ENCODE results near the gene GPC3.
"Not testable (repeated sequence)": the region's sequence is repeated elsewhere in the genome, so short reads cannot be mapped to it uniquely, and the experiment has no call there.

Gene GPC3

DNA sequence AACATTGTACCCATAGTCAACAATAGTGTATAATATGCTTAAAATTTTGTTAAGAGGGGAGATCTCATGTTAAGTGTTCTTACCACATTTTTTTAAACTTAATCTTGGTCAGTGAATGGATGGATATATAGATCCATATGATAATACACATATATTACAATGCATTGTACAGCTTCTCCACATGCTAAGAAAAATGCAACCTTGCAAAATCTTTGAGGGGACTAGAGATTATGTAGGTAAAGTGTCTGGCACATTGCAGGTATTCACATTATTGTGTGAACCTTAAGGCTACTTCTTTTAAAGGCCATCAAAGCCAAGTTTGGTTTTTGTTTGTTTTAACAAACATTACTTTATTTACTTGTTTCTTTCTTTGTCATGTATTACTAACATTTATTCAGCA, 10.4 kb upstream of the GPC3 start:
- DNase-seq (ENCODE audit: low read depth): no peak

DNA sequence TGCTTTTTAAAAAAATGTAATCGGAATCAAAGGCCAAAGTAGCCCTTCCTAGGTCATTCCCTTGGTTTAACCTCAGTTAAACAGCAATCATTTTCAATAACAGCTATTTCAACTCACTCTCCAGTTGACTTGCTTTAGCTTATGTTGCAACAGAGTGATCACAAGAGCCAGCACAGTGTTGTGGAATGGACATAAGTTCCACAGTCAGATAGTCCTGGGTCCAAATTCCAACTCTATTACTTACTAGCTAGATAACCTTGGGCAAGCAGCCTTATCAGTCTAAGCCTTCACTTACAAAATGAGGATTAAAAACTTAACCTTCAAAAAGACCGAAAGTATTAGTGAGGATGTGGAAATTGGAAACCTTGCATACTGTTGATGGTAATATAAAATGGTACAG, 9.2 kb upstream of the GPC3 start:
- no peak for DNase-seq (ENCODE audit: low read depth)

DNA sequence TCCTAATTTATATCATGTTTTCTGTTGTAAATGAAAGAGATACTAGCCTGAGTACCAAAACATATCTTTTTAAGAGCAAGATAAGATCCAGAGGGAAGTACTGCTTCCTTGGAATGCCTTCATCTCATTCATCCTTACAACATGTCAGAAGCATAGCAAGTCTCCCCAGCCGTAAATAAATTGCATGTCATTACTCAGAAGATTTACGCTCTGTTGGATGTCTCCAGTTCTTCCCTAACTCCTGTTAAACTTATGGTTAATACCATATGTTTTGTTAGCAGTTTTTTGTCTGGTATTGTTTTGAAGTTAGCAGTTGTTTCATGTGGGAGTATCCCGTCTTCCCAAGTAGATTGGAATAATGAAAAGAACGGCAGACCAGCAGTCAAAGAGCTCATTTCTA, 7.5 kb upstream of the GPC3 start:
- DNase-seq (ENCODE audit: low read depth): no peak

DNA sequence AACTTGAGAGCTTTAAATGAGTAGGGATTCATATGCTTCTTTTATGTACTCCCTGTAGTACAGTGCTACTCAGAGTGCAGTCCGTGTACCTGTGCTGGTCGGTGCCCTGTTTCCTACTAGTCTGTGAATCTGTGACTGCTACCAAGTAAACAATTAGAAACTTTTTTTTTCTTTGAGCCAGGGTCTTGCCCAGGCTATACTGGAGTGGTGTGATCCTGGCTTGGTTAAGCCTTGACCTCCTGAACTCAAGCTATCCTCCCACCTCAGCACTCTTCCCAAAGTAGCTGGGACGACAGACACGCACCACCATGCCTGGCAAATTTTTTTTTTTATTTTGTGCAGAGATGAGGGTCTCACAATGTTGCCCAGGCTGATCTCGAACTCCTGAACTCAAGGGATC, 6.4 kb upstream of the GPC3 start:
- no peak for DNase-seq (ENCODE audit: low read depth)

GRCh38 chrX:133991057-133991456, 5.7 kb upstream of the GPC3 start:
- not testable (repeated sequence) for DNase-seq (ENCODE audit: low read depth)

DNA sequence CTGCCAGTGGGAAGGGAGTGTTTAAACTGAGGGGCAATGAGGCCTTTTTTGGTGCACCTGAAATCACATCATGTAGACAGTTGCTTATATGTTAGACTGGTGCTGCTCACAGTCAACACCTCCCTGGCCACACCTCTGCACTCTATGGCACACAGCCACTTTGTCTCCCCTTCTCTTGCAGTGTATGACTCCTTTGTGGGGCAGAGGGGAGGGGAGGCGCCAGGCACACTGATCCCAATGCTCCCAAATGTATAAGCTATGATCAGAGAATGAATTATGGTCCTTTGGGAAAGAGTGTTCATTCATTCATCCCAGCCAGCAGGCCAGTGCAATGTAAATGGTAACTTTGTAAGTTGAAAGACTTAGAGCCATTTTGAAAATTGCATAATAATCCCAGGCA, 4.6 kb upstream of the GPC3 start:
- DNase-seq (ENCODE audit: low read depth): no peak

DNA sequence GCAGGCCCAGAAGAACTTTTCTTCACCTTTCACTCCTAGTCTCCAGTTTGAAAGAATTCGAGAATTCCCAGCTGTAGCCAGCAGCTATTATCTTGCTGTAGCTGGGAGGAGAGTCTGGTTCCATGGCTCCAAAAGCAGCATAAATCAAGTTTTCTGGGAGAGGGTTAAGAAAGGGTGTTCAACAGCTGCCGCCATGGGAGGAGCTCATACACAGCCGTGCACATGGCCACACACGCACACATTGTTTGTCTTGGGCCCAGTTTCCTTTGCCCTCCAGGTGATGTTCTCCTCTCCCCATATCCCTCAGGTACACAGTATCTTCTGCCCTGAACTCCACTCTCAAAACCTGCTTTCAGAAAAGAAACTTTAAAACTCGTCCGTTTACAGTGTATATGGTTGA, 4.1 kb upstream of the GPC3 start:
- no peak for DNase-seq (ENCODE audit: low read depth)

DNA sequence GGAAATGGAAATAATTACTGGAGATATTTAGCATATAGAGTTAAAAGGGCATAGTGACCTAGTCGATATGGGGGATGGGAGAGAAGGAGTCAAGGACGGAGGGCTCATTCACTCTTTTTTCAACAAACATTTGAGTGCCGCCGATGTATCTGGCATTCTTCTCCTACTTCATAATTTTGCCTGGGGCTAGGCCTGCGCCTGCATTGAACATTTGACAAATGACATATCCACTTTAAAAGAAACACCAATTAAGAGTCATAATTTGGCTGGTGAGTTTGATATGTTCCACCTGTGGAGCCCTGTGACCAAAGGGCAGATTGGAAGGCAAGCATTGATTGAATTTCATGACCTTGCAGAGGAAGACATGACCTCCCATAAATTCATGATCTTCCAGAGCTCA, 2.6 kb upstream of the GPC3 start:
- DNase-seq (ENCODE audit: low read depth): no peak

DNA sequence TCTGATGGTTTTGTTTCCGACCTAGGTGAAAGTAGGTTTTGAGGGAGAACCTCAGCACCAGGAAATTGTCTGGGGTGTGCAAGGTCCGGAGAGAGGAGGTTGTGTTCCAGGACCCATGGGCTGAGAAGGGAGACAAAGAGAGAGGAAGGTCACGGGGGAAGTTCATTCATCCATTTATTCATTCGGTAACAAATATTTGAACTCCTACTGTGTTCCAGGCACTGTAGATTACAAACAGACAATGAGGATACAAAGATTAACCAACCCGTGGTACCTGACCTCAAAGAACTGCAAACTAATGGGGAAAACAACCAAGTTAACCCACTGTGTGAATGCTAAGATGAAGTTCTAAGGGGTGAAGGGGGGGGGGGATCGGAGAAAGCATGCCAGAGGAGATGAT, 1.8 kb upstream of the GPC3 start:
- DNase-seq (ENCODE audit: low read depth): no peak

GRCh38 chrX:133985967-133986683, 731 bp upstream of the GPC3 start:
- DNase-seq (ENCODE audit: low read depth): no peak

DNA sequence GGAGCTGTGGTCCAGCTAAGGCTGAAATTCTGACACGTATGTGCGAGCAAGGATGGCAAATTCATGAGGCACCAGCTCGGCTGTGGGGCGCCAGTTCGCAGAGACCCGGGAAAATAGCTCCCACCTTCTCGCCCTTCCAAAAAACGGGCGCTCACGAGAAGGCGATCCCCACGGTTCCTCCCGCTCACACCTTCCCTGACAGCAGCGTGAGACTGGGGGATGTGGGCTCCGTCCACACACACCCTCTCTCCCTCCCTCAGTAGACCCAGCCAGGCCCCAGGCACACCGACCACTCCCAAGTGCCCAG, 584 bp downstream of the GPC3 start:
- no peak for DNase-seq (ENCODE audit: low read depth)

DNA sequence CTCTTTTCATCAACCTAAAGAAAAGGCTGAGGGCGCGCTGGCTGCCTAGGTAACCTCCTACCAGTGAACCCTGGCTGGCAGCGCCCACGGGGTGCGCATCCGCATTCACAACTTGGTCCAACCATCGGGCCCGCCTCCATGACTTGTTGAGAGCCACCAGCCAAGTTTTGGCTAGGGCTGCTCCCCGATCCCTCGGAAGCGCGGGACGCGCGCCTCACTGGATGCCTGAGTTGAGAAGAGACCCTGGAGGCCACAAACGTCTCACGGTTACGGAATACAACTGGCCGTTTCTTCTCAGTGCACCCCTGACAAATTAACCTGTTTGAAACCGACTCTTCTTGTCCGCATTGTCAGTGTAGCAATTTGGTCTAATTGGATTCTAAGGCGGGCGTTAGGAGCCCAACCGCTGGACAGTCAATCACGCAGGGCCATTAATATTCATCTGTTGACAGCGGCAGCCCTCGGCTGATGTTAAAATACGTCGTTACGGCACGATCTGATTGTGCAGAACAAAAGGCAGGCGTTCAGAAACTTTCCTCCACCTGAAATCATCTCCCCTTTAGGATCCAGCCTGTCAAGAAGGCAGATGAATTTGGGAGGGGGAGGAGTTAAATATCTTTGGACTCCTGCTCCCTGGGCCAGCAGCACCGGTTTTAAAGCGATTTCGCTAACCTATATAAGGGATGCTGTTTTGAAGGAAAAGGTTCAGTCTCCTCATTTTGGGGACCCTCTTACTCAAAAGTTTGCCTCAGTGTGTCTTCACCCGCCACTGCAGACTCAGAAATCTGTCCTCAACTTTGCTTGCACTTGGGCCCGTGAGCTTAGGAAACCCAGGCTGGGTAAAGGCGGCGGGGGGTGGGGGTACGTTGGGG, 1.2 kb downstream of the GPC3 start:
- no peak for DNase-seq (ENCODE audit: low read depth)

GRCh38 chrX:133983256-133983973, 2.0 kb downstream of the GPC3 start:
- DNase-seq (ENCODE audit: low read depth): no peak

DNA sequence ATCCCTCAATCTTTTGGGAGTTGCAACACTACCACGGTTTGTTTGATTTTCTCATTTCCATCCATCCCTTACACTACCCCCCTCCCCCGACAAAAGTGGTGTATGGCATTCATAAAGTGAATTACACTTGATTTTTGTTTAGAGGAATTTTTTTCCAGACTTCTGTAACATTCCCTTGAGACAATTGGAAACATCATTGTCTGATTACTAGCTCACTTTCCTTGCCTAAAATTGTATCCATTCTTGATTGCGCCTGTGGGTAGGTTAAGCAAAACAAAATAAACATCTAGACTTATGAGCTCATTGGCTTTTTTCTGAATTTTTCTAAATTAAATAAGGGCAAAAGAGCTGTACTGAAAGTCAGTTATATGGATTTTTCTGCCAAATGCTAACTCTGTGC, 3.5 kb downstream of the GPC3 start:
- DNase-seq (ENCODE audit: low read depth): no peak

DNA sequence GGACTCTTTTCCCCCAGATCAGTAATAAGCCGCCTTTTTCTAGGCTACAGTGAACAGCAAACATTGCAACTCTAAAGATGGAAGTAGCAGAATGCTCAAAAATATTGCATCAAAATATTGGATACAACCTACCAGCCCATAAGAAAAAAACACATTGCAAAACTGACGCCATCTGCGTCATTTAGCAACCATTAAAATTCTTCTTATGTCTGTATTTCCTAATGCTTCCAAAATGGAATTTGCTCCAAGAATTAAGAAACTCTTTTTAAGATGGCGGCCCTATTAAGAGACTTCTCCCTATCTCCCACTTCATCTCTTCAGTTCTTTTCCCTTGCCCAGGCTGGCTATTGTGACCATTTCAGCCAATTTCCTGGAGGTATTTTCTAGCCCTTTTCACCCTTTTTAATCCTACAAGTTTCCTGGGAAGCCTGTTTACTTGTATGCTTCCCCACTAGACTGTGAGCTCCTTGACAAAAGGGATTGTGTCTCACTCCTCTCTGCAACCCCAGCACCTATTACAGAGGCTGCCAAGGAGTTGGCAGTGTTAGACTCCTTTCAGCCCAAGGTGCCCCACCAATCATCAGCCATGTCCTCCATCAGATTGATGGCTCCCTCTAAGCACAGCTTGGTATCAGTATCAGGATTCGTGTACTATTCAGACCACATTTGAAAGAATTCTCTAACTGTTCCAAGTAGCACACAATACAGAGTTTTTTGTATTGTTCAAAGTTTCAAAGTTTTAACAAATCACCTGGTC, 4.4 kb downstream of the GPC3 start:
- no peak for DNase-seq (ENCODE audit: low read depth)

DNA sequence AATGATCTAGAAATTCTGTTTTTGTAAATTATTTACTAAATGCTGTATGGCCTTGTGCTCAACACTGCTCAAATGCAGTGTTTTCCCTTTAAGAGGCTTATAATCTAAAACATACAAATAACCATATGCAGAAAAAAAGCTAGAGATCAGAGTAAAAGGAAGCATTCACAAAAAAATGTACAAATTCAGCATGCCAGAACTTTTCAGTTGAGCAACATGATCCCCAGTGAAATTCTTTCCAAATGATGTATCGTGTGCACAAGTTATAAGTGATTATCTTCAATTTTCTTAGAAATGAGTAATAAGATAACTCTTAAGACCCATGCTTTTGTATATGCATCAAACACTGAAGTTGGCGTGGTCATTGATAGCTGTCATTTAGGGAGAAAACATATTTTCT, 5.0 kb downstream of the GPC3 start:
- DNase-seq (ENCODE audit: low read depth): no peak

- DNase-seq (ENCODE audit: low read depth): no peak
These were observed 5.7 kb downstream of the GPC3 start for GRCh38 chrX:133979641-133980230.

DNA sequence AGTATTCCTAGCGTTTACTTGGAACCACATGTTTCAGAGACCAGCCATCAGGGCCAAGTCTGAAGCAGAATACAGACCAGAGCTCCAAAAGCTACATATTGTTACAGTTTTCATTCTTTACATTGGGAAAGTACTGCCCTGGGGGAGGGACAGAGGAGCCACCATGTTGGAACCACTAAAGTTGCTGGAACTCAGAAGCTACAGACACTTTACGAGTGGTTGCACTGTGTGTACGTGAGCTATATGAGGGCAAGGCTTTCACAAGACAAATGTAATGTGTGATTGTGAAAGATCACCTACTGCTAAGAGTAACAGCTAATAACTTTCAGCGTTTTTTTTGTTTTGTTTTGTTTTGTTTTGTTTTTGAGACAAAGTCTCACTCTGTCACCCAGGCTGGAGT, 11.7 kb downstream of the GPC3 start:
- no peak for DNase-seq (ENCODE audit: low read depth)

DNA sequence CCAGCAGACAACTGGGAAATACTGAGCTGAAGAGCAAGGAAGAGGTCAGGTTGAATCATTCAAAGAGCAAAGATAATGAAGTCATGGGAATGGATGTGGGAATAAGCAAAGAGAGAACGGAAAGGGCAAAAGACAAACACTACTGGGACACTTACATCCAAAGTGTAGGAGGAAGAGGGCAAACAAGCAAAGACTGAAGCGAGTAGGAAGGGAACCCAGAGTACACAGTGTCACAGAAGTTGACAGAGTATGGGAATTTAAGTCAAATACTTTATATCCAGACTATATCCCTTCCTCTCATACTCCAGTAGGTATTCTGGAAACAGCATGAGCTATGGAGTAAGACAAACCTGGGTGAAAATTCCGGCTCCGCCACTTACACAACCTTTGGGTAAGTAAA, 12.5 kb downstream of the GPC3 start:
- DNase-seq (ENCODE audit: low read depth): no peak

DNA sequence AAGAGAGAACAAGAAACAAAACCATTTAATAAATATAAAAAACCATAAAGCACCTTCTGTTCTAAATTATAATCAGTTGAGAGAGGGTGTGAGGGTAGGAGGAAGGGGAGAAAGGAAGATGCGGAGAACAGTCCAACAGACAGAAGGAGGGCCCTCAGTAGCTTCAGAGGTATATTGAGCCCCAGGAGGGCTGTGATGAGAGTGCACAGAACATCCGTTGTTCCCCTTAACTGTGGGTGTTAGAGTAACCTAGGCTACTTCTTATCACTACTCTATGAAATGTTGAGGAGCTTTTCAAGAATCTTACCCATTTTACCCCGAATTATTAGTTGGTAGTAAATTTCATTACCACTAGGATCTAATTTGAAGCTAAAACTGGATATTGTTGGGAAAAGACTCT, 13.8 kb downstream of the GPC3 start:
- no peak for DNase-seq (ENCODE audit: low read depth)

- no peak for DNase-seq (ENCODE audit: low read depth)
These were observed 15.3 kb downstream of the GPC3 start for GRCh38 chrX:133970076-133970475.

DNA sequence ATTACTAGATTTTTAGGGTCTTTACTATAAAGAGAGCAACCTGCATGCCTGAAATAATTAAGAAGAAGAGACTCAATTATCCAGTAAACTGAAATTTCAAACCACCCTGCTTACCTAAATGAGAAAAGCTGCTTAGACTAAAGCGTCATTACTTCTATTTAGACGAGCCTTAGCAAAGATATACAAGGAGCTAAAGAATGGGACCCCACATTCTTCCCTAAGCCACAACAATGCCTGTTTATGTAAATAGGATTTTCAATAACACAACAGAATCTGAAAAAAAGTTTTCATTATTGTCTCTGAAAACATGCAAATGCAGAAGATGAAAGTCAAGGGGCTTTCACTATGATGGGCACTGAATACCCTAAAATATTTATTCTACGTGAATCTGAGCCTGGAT, 16.2 kb downstream of the GPC3 start:
- DNase-seq (ENCODE audit: low read depth): no peak

All from GM04504 (cell line).